NCI-H1694 (cell line): ENCODE measurements around the gene CCR7.
"Not testable (repeated sequence)": the region's sequence is repeated elsewhere in the genome, so short reads cannot be mapped to it uniquely, and the experiment has no call there.

ENCODE experiments used
- DNase-seq: peaks from one replicate; lab custom pipeline; 2025; lab: John Stamatoyannopoulos, UW

The CCR7 gene

GRCh38 chr17:40597156-40597555 is 31.9 kb upstream of the CCR7 start:
- DNase-seq: no peak

- DNase-seq: no peak
Observed at GRCh38 chr17:40596261-40596919, 31.1 kb upstream of the CCR7 start.

DNA sequence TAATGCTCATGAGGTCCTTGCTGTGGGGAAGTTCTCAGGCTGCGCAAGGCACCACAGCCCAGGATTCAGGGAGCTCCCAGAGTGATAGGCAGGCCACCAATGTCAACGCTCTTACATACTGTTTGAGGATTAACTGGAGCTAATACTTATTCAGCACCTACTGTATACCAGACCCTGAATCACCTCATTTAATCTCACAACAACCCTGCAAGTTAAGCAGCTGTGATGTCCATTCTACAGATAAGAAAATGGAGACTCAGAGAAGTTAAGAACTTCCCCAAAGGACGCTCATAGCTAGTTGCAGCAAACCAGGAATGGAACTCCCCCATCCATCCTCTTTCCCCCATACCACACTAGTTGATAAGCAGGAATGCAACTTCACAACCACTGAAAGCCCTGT is 25.5 kb upstream of the CCR7 start:
- DNase-seq: no peak

DNA sequence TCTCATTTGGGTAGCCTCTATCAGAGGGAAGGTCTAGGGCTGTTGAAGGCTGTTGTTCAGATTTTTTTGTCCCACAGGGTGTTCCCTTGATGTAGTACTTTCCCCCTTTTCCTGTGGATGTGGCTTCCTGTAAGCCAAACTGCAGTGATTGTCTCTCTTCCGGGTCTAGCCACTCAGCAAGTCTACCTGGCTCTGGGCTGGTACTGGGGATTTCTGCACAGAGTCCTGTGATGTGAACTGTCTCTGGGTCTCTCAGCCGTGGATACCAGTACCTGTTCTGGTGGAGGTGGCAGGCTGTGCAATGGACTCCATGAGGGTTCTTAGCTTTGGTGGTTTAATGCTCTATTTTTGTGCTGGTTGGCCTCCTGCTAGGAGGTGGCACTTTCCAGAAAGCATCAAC is 23.3 kb upstream of the CCR7 start:
- DNase-seq: no peak

DNA sequence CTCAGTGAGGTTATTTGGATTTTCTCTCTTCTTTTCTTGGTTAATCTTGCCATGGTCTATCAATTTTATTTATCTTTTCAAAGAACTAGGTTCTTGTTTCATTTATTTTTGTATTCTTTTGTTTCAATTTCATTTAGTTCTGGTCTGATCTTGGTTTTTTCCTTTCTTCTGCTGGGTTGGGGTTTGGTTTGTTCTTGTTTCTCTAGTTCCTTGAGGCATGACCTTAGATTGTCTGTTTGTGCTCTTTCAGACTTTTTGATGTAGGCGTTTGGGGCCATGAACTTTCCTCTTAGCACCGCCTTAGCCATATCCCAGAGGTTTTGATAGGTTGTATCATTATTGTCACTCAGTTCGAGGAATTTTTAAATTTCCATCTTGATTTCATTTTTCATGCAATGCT is 21.0 kb upstream of the CCR7 start:
- not testable (repeated sequence) for DNase-seq

DNA sequence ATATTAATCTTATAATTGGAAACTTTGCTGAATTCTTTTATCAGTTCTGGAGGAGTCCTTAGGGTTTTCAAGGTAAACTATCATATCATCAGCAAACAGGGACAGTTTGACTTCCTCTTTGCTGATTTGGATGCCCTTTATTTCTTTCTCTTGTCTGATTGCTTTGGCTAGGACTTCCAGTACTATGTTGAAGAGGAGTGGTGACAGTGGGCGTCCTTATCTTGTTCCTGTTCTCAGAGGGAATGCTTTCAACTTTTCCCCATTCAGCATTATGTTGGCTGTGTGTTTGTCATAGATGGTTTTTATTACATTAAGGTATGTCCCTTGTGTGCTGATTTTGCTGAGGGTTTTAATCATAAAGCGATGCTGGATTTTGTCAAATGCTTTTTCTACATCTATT is 19.7 kb upstream of the CCR7 start:
- DNase-seq: not testable (repeated sequence)

GRCh38 chr17:40582328-40582901 is 17.1 kb upstream of the CCR7 start:
- DNase-seq: no peak

GRCh38 chr17:40580140-40580539 is 14.9 kb upstream of the CCR7 start:
- DNase-seq: no peak

DNA sequence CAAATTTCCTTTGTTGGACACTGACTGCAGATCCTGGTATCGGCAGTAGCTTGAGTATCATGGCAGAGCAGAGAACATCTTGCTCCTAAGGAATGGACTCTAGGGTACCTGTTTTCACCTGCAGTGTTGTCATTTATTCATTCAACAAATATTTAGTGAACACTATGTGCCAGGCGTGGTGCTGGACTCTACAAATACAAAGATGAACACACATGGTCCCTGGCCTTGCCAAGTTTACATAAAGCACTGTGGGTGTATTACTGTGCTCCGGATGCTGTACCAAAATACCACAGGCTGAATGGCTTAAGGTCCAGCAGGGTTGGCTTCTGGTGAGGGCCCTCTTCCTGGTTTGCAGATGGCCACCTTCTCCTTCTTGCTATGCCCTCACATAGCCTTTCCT is 14.2 kb upstream of the CCR7 start:
- DNase-seq: no peak

DNA sequence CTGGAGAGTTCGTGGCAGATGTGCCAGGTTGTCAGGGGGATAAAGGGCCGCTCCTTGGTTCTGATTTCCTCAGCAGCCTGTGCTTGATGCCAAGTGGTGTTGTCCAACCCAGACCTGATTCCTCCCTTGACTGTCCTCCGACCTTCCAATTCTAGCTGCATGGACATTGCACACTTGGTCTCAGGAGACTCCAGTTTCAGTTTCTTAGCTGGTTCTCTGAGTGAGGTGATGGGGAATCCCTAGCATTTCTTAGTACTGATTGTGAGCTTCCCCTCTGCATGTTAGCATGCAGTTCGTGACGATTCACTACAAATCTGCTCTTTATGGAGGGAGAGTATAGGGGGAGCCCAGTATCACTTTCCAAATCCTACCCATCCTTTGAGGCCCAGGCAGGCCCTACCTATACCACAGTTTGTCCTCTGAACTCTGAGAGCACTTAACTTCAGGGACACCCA is 12.4 kb upstream of the CCR7 start:
- DNase-seq: no peak

GRCh38 chr17:40576113-40576740 is 11.0 kb upstream of the CCR7 start:
- no peak for DNase-seq

- no peak for DNase-seq
Observed at GRCh38 chr17:40574292-40574691, 9.0 kb upstream of the CCR7 start.

GRCh38 chr17:40572245-40572993 is 7.1 kb upstream of the CCR7 start:
- DNase-seq: not testable (repeated sequence)

GRCh38 chr17:40568074-40568836 is 3.0 kb upstream of the CCR7 start:
- DNase-seq: no peak

- DNase-seq: no peak
Observed at GRCh38 chr17:40567377-40567776, 2.1 kb upstream of the CCR7 start.

- no peak for DNase-seq
Observed at GRCh38 chr17:40565769-40566409, 617 bp upstream of the CCR7 start.

GRCh38 chr17:40564195-40564882 is 933 bp downstream of the CCR7 start:
- no peak for DNase-seq

DNA sequence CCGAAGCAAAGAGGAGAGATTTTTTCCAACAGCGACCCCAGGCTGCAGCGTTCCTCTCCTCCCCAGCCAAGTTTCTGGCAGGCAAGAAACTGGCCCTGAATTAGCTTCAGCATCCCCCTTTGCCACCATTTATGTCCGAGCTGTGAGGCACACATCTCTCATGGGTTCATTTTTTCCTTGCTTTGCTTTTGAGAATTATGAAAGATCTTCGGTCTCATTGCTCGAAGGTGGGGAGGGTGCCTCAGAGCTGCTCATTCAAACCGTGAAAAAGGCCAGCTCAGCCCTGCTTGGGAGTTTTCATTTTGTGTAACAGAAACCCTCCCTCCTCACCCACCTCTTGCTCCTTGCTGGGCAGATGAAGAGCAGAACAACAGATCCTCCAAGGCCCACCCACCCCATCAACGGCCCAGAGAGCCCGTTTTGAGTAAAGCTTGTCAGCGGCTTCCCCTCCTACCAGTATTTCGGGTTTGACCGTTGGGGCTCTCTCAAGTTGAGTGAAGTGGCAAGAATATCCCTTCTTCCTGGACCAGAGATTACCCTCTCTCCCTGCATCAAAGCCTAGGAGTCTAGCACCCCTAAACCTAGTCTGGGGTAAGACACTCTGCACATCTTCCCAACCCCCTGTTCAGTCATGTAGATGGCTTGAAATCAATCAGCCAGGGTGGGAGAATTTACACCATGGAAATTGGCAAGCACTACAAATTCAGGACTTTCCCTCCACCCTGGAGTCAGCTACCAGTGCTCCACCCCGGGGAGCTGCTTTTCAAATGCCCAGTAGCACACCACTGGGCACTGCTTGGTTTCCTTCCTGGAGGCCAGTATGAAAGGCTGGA is 1.8 kb downstream of the CCR7 start:
- DNase-seq: no peak

GRCh38 chr17:40562838-40563219 is 2.4 kb downstream of the CCR7 start:
- no peak for DNase-seq
